GM10847 (cell line): ENCODE measurements around the gene HOXA4.

Experiments used
- POLR2A ChIP-seq: IDR thresholded peaks from 2 replicates; pipeline ENCODE4 v1.6.1; 2011; ENCODE audit not compliant: insufficient read length; ENCODE audit errors: extremely low read depth

The HOXA4 gene

DNA sequence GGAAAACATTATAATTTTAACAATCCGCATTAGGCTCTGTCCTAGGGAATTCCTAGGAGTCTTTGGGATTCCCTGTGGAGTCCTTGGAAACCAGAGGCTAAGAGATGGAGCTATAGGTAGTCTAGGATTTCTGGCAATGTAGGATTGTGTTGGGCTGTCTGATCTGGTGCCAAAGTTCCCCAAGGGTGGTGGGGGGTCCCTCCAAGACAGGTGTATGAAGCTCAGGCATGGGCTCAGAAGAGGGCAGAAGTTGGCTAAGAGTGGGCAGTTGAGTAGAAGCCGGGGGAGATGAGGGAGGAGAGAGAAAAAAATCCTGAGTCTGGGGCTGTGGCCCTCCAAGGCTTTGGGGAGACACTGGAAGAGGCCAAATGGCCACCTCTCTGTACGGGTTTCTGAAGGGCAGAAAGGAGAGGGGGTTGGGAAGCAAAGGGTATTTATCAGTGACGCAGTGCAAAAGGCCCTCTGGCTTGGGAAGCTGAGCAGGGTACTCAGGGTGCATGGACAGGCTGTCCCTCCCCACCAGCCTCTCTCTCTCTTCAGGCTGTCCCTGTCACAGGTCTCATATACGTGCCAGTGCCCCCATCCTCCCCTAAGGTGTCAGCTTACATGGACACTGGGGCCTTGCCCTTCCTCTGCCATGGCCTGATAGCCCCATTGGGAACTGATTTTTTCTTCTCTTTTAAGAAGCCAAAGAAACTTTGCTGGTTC lies 16.1 kb upstream of the HOXA4 start:
- no peak for TF ChIP-seq POLR2A

DNA sequence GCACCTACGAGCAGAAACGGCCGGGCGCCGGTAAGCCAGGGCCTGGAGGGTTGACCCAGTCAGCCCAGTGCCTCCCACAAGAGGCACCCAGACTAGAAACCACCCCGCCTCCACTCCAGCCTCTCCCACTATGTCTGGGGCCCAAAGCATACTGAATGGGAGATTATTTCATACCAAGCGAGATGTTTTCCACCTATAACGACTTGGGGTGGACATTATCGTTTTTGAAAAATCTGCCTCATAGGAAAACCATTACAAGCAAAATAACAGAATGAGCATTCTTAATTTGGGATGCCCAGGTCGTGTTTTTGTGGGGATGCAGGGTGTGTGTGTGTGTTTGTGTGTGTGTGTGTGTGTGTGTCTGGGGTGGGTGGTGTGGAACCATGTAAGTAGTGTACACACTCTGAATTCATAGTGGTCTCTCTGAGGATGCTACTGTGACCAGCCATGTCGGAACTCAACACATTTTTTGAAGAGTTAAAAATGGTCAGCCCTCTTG lies 15.4 kb upstream of the HOXA4 start:
- no peak for TF ChIP-seq POLR2A

DNA sequence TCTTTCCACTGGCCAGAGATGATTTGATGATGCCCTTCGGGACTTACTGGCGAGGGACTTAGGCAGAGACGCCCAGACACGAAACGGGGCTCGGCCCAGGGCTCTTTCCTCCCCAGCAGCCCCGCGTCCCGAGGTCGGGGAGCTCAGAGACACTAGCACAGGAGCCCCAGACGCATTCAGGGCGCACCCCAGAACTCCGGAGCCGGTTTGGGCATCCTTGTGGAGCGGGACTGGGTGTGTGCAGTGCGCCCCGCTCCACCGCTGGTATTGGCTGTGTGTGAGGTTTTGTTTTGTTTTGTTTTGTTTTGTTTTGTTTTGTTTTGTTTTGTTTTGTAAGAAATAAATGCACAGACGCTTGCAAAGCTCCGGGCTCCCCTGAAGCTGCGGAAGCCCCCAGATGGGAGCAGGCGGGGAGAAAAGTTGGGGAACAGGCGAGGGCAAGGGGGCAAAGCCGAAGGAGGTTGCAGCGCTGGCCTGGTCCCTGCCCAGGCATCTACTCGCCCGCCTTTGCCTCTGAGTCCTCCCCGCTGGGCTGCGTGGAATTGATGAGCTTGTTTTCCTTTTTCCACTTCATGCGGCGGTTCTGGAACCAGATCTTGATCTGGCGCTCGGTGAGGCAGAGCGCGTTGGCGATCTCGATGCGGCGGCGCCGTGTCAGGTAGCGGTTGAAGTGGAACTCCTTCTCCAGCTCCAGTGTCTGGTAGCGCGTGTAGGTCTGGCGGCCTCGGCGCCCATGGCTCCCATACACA lies 14.8 kb upstream of the HOXA4 start:
- TF ChIP-seq POLR2A = no peak

DNA sequence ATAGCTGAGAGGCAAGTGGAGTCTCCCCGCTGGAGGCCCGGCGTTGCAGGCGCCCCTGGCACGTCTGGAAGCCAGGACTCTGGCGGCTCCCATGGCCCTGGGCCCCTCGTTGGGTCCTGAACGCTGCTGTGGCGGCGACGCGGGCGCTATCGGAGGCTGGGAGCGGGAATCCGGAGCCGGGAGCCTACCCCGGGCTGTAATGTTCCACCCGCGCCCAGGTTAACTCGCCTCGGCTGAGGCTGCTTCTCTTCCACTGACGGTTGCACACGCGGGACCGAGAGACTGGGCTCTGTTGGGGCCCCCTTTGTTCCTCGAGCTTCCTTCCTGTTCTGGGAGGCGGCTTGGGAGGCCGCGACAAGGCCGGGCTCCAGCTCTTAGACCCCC lies 14.2 kb upstream of the HOXA4 start:
- no peak for TF ChIP-seq POLR2A

DNA sequence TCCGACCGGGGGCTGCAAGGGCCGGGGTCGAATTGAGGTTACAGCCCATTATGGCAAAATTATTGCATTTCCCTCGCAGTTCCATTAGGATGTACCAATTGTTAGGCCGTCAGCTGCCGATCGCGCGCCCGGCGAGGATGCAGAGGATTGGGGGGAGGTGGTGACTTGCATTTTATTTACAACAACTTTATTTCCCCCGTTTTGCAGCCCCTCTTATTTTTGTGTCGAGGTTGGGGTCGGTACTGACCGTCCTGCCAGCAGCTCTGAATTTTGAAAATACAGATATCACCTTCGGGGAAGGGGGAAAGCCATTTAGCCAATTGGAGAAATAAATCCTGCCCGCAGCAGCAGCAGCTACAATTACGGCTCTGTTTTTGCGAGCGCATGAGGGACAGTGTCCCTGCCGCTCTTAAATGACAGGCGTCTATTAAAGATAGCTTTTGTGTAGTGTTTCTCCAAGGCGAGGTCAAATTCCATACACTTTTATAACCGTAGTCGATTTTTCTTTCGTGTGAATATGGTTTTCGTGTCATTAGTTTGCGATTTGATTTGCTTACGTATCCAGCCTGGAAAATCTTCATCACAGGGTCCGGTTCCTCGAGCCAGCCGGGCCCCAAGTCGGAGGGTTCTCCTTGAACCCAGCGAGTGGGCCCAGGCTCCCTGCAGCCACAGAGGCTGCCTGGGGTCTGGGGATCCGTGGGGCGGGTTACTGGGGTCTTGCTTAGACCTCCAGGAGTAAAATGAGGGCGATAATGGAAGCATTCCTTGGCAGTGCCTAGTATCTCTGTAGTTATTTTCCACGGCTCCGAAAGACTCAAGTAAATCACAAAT lies 13.6 kb upstream of the HOXA4 start:
- no peak for TF ChIP-seq POLR2A

DNA sequence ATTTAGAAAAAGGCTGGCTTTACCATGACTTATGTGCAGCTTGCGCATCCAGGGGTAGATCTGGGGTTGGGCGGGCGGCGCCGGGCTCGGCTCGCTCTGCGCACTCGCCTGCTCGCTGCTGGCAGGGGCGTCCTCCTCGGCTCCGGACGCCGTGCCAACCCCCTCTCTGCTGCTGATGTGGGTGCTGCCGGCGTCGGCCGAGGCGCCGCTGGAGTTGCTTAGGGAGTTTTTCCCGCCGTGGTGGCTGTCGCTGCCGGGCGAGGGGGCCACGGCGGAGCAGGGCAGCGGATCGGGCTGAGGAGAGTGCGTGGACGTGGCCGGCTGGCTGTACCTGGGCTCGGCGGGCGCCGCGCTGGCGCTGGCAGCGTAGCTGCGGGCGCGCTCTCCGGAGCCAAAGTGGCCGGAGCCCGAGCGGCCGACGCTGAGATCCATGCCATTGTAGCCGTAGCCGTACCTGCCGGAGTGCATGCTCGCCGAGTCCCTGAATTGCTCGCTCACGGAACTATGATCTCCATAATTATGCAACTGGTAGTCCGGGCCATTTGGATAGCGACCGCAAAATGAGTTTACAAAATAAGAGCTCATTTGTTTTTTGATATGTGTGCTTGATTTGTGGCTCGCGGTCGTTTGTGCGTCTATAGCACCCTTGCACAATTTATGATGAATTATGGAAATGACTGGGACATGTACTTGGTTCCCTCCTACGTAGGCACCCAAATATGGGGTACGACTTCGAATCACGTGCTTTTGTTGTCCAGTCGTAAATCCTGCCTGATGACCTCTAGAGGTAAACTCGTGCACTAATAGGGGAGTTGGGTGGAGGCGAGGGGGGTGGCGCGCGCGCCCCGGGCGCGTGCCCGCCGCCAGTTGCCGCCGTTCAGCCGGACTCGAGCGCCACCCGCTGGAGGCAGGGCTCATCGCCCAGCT lies 12.7 kb upstream of the HOXA4 start, which contains the start of gene HOXA5:
HOXA5 (minus strand) TSS at position 659 of the 927 bp plus-strand sequence; CDS start at position 585, 74 bp downstream.
- no peak for TF ChIP-seq POLR2A

DNA sequence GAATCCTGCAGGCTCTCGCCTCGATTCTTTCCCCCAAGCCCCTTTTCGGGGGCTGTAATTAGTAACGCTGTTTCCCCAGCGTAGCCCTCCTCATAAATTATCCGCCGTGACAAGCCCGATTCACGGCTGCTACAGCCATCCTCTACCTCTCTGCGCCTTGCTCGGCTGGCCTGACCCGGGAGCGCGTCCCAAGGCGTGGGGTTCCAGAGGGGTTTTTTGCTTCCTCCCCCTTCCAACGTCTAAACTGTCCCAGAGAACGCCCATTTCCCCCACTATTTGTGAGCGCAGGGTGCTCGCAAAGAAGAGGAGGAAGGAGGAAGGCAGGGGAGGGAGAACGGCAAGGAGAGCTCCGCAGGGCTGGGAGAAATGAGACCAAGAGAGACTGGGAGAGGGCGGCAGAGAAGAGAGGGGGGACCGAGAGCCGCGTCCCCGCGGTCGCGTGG lies 12.0 kb upstream of the HOXA4 start:
- TF ChIP-seq POLR2A = no peak

DNA sequence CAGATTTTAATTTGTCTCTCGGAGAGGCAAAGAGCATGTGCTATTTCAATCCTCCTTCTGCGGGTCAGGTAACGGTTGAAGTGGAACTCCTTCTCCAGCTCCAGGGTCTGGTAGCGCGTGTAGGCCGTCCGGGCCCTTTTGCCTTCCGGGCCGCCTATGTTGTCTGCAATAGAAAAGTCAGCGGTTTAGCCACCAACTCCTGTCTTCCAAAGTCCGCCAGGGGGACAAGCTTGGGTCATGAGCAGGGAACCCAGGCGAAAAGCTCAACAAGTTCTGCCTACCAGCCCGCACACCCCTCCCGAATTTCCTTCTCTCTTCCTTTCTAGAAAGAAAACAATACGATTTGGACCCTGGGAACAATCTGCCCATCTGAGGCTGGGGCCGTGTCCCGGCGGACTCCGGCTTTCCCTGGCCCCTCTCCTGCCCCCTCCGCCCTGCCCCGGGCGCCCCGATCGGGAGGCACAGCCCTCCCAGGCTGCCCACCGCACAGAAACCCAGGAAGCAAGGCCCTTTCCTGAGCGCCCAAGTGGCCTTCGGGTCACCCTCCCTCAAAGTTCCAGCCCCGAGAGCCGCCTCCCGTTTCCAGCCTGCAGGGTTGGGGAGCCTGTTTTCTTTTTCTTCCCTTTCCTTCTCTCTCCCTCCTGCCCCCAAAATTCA lies 11.5 kb upstream of the HOXA4 start:
- TF ChIP-seq POLR2A = no peak

DNA sequence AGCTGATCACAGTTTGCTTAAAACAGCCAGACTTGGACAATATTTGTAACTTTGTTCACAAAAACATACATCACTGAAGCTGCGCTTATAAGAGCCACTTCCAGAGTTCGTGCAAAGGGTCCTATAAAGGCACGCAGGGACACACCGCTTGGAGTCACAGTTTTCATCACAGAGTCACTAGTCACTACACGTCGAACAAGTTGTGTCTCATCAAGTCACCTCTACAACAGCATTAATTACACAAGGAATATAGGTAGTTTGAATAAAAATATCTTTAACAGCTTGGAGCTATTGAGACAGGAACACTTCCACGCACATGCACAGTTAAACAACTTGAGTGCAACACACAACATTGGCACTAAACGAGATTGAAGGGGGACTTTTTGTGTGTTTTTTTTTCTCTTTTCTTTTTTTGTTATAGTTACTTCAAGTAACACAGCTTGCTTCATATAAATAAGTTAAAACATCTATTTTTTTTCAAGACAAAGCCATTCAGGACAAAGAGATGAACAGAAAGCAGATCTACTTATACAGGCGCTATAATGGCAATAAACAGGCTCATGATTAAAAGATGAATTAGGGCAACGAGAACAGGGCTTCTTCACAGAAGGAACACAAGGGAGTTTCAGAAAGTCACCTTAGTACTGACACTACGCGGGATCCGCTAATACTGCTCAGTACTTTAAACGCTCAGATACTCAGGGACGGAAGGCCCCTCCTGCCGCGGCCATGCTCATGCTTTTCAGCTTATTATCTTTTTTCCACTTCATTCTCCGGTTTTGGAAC lies 10.8 kb upstream of the HOXA4 start:
- no peak for TF ChIP-seq POLR2A

DNA sequence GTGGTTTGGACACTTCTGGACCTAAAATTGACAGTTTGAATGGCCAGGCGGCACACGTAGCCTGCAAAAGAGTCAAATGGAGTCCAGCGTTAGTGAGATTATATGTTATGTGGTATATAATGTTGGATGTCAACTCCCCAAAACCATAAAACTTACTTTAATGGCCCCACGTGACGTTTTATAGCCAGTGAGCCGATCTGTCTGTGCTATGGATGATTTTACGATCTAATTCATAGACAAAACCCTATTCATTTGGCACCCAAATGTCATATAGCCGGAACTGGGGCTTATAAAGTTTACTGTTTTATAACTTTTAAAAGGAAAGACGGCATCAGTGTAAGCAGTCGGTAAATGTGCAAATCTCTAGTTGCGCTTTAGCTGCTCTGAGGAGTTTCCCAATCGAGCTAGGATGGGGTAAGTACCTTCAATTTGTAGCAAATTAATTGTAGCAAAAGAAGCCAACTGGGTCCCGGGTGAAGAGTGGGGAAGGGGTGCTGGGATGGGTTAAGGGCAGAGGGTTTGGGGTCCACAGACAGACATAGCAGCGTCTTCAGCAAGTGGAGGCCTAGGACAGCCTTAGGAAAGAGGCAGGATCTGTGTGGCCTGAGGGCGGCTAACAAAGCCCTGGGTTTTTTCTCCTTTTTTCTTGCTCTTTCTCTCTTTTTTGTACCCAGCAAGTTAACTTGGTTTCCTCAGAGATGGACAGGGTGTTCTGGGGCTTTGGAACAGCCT lies 9.7 kb upstream of the HOXA4 start:
- TF ChIP-seq POLR2A = no peak

DNA sequence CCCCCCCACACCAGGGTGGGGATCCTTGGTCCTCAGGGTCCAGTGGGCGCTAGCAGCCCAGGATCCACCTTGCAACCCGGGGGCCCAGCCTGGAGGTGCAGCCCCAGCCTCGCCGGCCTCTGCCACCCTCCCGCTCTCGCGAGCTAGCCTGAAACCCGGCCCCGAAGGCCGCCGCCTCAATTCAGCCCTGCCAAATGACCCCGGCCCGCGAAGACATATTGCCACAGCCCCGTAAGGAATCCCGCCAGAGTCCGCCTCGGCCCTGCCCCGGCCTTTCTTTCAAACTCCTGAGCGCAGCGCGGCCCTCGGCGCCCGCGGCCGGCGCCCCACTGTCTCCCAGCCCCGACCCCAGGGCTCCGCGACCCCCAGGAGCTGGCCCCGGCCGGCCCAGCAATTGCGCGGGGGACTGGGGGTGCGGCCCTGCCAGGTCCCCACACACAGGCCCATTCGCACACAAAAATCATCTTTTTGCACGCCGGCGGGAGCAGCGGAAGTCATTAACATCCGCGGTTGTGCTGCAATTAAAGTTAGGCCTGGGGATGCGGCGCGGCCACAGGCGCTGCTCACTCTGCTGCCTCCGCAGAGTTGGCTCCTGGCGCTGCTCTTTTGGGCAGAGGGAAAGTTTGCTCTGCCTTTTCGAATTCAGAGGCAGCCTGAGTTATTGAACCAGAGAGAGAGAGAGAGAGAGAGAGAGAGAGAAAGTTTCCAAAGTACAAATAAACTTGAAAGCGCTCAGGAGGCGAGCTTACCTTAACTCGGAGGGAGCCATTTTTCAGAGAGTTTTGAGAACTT lies 9.0 kb upstream of the HOXA4 start:
- TF ChIP-seq POLR2A = no peak

DNA sequence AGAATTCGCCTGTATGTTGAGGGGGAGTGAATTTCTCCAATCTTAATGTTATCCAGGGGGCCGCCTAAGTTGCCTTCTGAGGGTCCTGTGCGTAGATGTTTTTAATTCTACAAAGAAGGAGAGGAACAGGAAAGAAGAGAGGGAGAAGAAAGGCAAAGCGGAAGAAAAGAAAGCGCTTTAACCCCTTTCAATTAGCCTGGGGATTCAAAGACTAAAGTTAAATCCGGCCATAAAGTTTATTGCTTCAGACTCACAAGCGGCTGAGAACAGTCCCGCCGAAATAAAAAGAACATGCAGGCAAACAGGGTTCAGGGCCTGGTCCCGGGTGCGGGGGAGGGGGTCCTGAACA lies 8.4 kb upstream of the HOXA4 start:
- TF ChIP-seq POLR2A = no peak
